CD8-positive, alpha-beta memory T cell (primary cell): ENCODE results near the gene FNDC3B. TPM values are rescaled to one million over a fixed set of nuclear protein-coding genes. Genes with fewer than 3 reads are reported as not detected.

Experiments
- CTCF ChIA-PET: fragments of 350-600 bp; sonication (Branson Sonifier 250); formaldehyde crosslinking; loops from one replicate; lab custom pipeline; 2021; ENCODE audit warnings: antibody characterized with exemption; lab: Charles Lee
- POLR2A ChIA-PET: fragments of 350-600 bp; sonication (Branson Sonifier 250); formaldehyde crosslinking; loops from one replicate; lab custom pipeline; 2021; ENCODE audit warnings: antibody characterized with exemption; lab: Charles Lee
- DNase-seq, 5 donors: peaks; one replicate each; pipeline versions ENCODE4 v3.0.0 to v3.0.0-alpha.2; 2020 to 2022; ENCODE audit warnings: mixed read lengths in 1 of 5
- H3K27ac ChIP-seq: one replicate; pipeline ENCODE4 v1.7.0; 2013; ENCODE audit warnings: low read depth, mild to moderate bottlenecking, low read length, moderate library complexity
- H3K27me3 ChIP-seq: 2 replicates; pipeline ENCODE4 v1.7.0; 2013; ENCODE audit warnings: low read length, mild to moderate bottlenecking; ENCODE audit not compliant: insufficient read depth, poor library complexity, severe bottlenecking
- H3K36me3 ChIP-seq: 2 replicates; pipeline ENCODE4 v1.7.0; 2013; ENCODE audit warnings: mild to moderate bottlenecking, low read length, moderate library complexity; ENCODE audit not compliant: insufficient read depth
- H3K4me1 ChIP-seq: 2 replicates; pipeline ENCODE4 v1.7.0; 2013; ENCODE audit warnings: mild to moderate bottlenecking, low read length, moderate library complexity; ENCODE audit not compliant: insufficient read depth
- H3K4me3 ChIP-seq: 2 replicates; pipeline ENCODE4 v1.7.0; 2013; ENCODE audit warnings: mild to moderate bottlenecking, low read length
- H3K9me3 ChIP-seq: 2 replicates; pipeline ENCODE4 v1.7.0; 2013; ENCODE audit warnings: mild to moderate bottlenecking, low read length
- H3K27ac Mint-ChIP-seq, 8 donors: one replicate each; pipeline ENCODE4 v1.8.0; 2020 to 2021; ENCODE audit warnings: mixed read lengths in 8 of 8, mild to moderate bottlenecking in 6 of 8, inconsistent platforms in 3 of 8, moderate library complexity in 3 of 8
- H3K27me3 Mint-ChIP-seq, 2 donors: one replicate each; pipeline ENCODE4 v1.8.0; 2020 to 2021; ENCODE audit warnings: mixed read lengths in 2 of 2, mild to moderate bottlenecking in 1 of 2, moderate library complexity in 1 of 2
- H3K36me3 Mint-ChIP-seq, 3 donors: one replicate each; pipeline ENCODE4 v1.8.0; 2020 to 2021; ENCODE audit warnings: mixed read lengths in 3 of 3, inconsistent platforms in 1 of 3, mild to moderate bottlenecking in 1 of 3
- H3K4me1 Mint-ChIP-seq, 3 donors: one replicate each; pipeline ENCODE4 v1.8.0; 2020 to 2021; ENCODE audit warnings: mixed read lengths in 3 of 3, inconsistent platforms in 1 of 3, mild to moderate bottlenecking in 1 of 3
- H3K4me3 Mint-ChIP-seq, 7 donors: one replicate each; pipeline ENCODE4 v1.8.0; 2020 to 2021; ENCODE audit warnings: mixed read lengths in 7 of 7, mild to moderate bottlenecking in 6 of 7, moderate library complexity in 4 of 7, inconsistent platforms in 2 of 7
- H3K9me3 Mint-ChIP-seq, 5 donors: one replicate each; pipeline ENCODE4 v1.8.0; 2020 to 2022; ENCODE audit warnings: mixed read lengths in 5 of 5, mild to moderate bottlenecking in 3 of 5, moderate library complexity in 2 of 5, inconsistent platforms in 1 of 5
- polyA plus RNA-seq: library from polyadenylated mRNA; unstranded; fragments of 300-500 nt; fragmentation: Illumina TruSeq; gene quantifications from one replicate; pipeline ENCODE4 v1.2.3, GENCODE V29; 2021
- total RNA-seq, 2 experiments: library from RNA; stranded (reverse); gene quantifications; one replicate each; pipeline ENCODE4 v1.2.3, GENCODE V29; 2021

Gene FNDC3B
- total and polyA plus RNA-seq, 3 experiments from 2014 or later: 8.7 to 18.6 (median 17.4) TPM

GRCh38 chr3:172201136-172201869, 161.9 kb downstream of the FNDC3B start:
- no peak overlapping the region for H3K27ac Mint-ChIP-seq
- Histone ChIP-seq H3K4me1 (no peaks in the 10 kb centered on the region), H3K27me3 (no peaks in the 10 kb centered on the region), H3K9me3 (peaks cover 6% of the 10 kb centered on the region), H3K4me3 (no peak overlapping the region), H3K36me3 (no peaks in the 10 kb centered on the region), H3K27ac (peak overlapping the region; percentile 30)
- no peak overlapping the region for H3K4me3 Mint-ChIP-seq
- ChIA-PET CTCF (no interaction called here), POLR2A (no interaction called here)
- H3K9me3 Mint-ChIP-seq: peaks cover 15 to 23% (median 20%) of the 10 kb centered on the region in 5 donors
- no peak for DNase-seq
- no peaks in the 10 kb centered on the region for H3K4me1 Mint-ChIP-seq
- peaks cover 14 to 33% (median 16%) of the 10 kb centered on the region in 3 donors for H3K36me3 Mint-ChIP-seq
- H3K27me3 Mint-ChIP-seq: peaks cover 0 to 2% of the 10 kb centered on the region in 2 donors

GRCh38 chr3:172201870-172202236, 162.5 kb downstream of the FNDC3B start:
- Histone ChIP-seq H3K9me3 (peaks cover 6% of the 10 kb centered on the region), H3K27me3 (no peaks in the 10 kb centered on the region), H3K36me3 (no peaks in the 10 kb centered on the region), H3K4me1 (no peaks in the 10 kb centered on the region), H3K4me3 (no peak overlapping the region), H3K27ac (no peak overlapping the region)
- POLR2A ChIA-PET: no interaction called here
- DNase-seq: no peak
- Mint-ChIP-seq H3K9me3 (peaks cover 18 to 23% (median 22%) of the 10 kb centered on the region in 5 donors), H3K27ac (no peak overlapping the region), H3K36me3 (peaks cover 16 to 36% (median 16%) of the 10 kb centered on the region in 3 donors), H3K4me1 (no peaks in the 10 kb centered on the region), H3K4me3 (no peak overlapping the region), H3K27me3 (peaks cover 0 to 2% of the 10 kb centered on the region in 2 donors)
- CTCF ChIA-PET: no interaction called here

DNA sequence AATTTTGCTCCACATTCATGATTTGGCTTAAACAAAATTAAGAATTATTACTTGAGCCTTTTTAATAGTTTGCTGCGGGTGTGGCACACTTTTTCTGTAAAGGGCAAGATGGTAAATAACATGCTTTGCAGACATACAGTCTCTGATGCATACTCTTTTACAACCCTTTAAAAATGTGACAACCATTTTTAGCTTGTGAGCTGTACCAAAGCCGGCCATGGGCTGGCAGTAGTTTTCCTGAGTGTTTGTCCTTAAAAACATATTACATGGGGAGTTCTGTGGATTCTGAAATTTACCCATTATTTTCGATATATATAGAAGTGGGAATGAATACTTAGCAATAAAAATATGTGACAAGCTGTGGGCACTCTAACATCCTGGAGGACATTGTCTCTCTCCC, 163.4 kb downstream of the FNDC3B start:
- H3K4me1 ChIP-seq: no peaks in the 10 kb centered on the region
- Mint-ChIP-seq H3K27me3 (peaks cover 0 to 2% of the 10 kb centered on the region in 2 donors), H3K4me3 (no peak overlapping the region), H3K4me1 (no peaks in the 10 kb centered on the region), H3K27ac (no peak overlapping the region), H3K36me3 (peaks cover 16 to 37% (median 16%) of the 10 kb centered on the region in 3 donors), H3K9me3 (peaks cover 19 to 24% (median 22%) of the 10 kb centered on the region in 5 donors)
- H3K9me3 ChIP-seq: peaks cover 6% of the 10 kb centered on the region
- ChIA-PET CTCF (no interaction called here), POLR2A (no interaction called here)
- H3K36me3 ChIP-seq: no peaks in the 10 kb centered on the region
- no peaks in the 10 kb centered on the region for H3K27me3 ChIP-seq
- no peak for DNase-seq
- no peak overlapping the region for H3K4me3 ChIP-seq
- no peak overlapping the region for H3K27ac ChIP-seq

DNA sequence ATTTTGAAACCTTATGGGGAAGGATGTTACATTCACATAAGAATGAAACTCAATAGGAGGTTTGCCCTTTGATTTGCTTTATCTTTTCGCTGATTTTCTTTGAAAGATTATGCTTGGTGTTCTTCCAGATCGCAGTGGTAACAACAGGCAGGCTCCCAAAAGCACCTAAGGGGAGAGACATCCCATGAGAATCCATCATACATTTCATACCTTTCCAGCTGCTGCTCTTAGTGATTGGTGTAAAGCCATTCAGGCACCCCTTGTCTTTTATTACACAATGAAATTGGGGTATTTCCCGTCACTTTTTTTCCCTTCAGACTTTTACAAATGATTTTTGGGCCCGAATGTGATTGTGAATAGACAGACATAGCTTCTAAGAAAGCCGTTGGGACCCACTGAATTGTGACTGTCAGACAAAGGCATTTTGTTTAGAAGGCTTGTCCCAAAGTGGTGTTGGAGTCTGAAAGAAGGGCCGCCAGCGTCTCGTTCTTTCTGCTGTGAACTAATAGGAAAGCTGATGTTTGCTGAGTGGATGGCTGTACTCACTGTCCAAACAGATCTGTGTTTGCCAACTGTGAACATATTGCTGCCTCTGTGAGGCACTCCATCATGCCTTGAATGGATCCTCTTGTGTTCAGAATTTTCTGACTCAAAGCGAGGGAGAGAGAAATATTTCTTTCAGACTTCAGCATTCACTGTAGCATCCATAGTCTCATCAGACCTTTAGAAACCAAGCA, 164.3 kb downstream of the FNDC3B start:
- Mint-ChIP-seq H3K27me3 (peaks cover 0 to 2% of the 10 kb centered on the region in 2 donors), H3K4me1 (no peaks in the 10 kb centered on the region), H3K9me3 (peaks cover 19 to 24% (median 22%) of the 10 kb centered on the region in 5 donors), H3K27ac (peak overlapping the region in 2 of 8 donors; percentile 22 to 64), H3K4me3 (no peak overlapping the region), H3K36me3 (peaks cover 13 to 37% (median 16%) of the 10 kb centered on the region in 3 donors)
- POLR2A ChIA-PET: no interaction called here
- DNase-seq: no peak
- CTCF ChIA-PET: no interaction called here
- Histone ChIP-seq H3K27me3 (no peaks in the 10 kb centered on the region), H3K4me3 (no peak overlapping the region), H3K27ac (no peak overlapping the region), H3K36me3 (no peaks in the 10 kb centered on the region), H3K9me3 (peaks cover 6% of the 10 kb centered on the region), H3K4me1 (no peaks in the 10 kb centered on the region)

- no peak overlapping the region for H3K27ac Mint-ChIP-seq
- H3K9me3 Mint-ChIP-seq: peaks cover 19 to 24% (median 22%) of the 10 kb centered on the region in 5 donors
- H3K27ac ChIP-seq: no peak overlapping the region
- H3K27me3 ChIP-seq: no peaks in the 10 kb centered on the region
- H3K4me1 ChIP-seq: no peaks in the 10 kb centered on the region
- CTCF ChIA-PET: no interaction called here
- no peak overlapping the region for H3K4me3 ChIP-seq
- POLR2A ChIA-PET: no interaction called here
- no peaks in the 10 kb centered on the region for H3K36me3 ChIP-seq
- H3K4me1 Mint-ChIP-seq: no peaks in the 10 kb centered on the region
- H3K27me3 Mint-ChIP-seq: peaks cover 0 to 2% of the 10 kb centered on the region in 2 donors
- H3K36me3 Mint-ChIP-seq: peaks cover 13 to 37% (median 16%) of the 10 kb centered on the region in 3 donors
- no peak overlapping the region for H3K4me3 Mint-ChIP-seq
- peaks cover 6% of the 10 kb centered on the region for H3K9me3 ChIP-seq
- no peak for DNase-seq
These were observed 165.3 kb downstream of the FNDC3B start for GRCh38 chr3:172204716-172205115.

GRCh38 chr3:172208586-172209332, 169.4 kb downstream of the FNDC3B start:
- peaks cover 4 to 8% (median 5%) of the 10 kb centered on the region in 3 donors for H3K4me1 Mint-ChIP-seq
- no peak overlapping the region for H3K4me3 Mint-ChIP-seq
- no peak for DNase-seq
- Histone ChIP-seq H3K36me3 (no peaks in the 10 kb centered on the region), H3K9me3 (peaks cover 6% of the 10 kb centered on the region), H3K4me3 (no peak overlapping the region), H3K27ac (no peak overlapping the region), H3K27me3 (no peaks in the 10 kb centered on the region), H3K4me1 (no peaks in the 10 kb centered on the region)
- H3K27ac Mint-ChIP-seq: no peak overlapping the region
- H3K27me3 Mint-ChIP-seq: peaks cover 0 to 2% of the 10 kb centered on the region in 2 donors
- H3K9me3 Mint-ChIP-seq: peaks cover 19 to 24% (median 22%) of the 10 kb centered on the region in 5 donors
- ChIA-PET POLR2A (no interaction called here), CTCF (no interaction called here)
- H3K36me3 Mint-ChIP-seq: peaks cover 9 to 29% (median 14%) of the 10 kb centered on the region in 3 donors

DNA sequence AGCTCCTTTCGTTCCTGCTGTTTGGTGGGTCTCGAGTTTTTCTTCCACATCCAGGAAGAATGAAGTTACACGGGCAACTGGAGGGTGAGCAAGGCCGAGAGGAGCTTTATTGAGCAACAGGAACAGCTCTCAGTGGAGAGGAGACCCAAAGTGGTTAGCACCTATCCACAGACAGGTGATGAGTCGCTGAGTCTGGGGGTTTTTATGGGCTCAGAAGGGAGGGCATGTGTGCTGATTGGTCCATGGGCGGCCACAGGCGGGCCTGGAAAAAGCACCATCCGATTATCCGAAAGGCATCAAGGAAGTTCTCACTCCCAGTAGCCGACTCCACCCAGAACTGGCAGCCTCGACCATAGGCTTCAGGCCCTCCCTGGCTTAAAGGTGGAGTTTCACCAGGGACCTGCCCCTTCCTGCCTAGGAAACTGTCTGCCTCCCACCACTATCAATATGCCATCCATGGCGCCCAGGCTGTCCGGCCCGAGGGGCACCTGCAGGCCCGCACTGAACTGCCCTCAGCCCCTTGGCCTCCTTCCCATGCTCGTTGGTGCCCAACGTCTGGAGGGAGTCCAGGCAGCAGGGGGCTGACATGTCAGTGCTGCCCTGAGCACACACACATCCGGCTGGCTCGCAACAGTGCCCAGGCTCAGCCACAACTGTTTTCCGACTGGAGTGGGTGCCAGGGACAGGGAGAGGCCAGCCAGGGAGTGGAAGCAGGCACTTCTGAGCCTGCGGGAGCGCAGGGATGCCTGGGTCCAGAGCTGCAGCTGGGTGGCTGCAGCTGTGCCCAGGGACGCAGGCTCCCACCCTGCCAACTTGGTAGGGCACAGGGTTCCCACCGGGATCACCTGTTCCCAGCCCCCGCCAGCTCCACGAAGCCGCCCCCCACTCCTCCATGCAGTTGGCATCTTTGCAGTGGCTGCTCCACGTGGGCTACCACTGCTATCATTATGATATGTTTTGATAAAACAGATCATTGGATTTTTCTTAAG, 170.2 kb downstream of the FNDC3B start:
- H3K36me3 ChIP-seq: no peaks in the 10 kb centered on the region
- Mint-ChIP-seq H3K27ac (no peak overlapping the region), H3K36me3 (peaks cover 6 to 21% (median 12%) of the 10 kb centered on the region in 3 donors), H3K27me3 (no peaks in the 10 kb centered on the region), H3K9me3 (peaks cover 12 to 18% (median 15%) of the 10 kb centered on the region in 5 donors), H3K4me1 (peaks cover 5 to 8% (median 6%) of the 10 kb centered on the region in 3 donors), H3K4me3 (no peak overlapping the region)
- no peak overlapping the region for H3K4me3 ChIP-seq
- DNase-seq: no peak
- no peak overlapping the region for H3K27ac ChIP-seq
- ChIA-PET CTCF (no interaction called here), POLR2A (no interaction called here)
- H3K4me1 ChIP-seq: no peaks in the 10 kb centered on the region
- peaks cover 4% of the 10 kb centered on the region for H3K9me3 ChIP-seq
- no peaks in the 10 kb centered on the region for H3K27me3 ChIP-seq
